ENCODE data around the gene PLXNC1.

Gene PLXNC1

DNA sequence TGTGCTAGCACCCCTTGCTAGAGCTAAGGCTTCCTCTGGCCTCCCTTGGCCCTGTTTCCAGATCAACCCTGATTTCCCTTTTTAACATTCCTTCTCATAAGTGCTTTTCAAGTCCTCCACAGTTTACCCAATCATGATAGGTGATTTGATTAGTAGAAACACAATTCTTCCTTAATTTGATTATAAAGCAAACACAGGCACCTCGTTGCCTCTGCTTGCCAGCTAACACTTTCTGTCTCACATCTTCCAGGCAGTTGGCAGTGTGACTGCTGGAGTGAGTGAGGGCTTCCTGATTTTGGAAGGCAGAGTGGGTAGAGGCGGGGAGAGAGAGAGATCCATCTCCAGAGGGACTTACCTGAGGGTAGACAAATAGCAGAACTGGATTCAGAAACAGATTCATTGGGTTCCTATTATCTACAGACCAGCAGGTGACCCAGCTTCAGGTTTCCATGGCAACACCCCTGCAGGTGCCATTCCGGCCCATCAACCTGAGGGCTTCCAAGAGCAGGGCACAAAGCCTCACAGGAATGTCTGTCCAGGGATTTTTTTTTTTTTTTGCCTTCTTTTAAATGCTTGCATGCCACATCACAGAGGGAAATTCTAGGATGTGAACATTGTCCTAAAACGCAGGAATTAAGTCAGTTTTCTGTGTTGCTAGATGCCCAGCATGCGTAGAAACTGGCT, 77.7 kb downstream of the PLXNC1 start:
- Histone ChIP-seq H3K27ac (ENCODE audit: insufficient read depth, low read length, poor library complexity, severe bottlenecking) (no peak overlapping the region), H3K9me3 (ENCODE audit: control insufficient read depth, low read length) (no peaks in the 10 kb centered on the region), H3K27me3 (replicated peaks; ENCODE audit: control insufficient read depth, insufficient read depth, low read length, poor library complexity, severe bottlenecking) (no peaks in the 10 kb centered on the region), H3K4me1 (ENCODE audit: control insufficient read depth, insufficient read depth, low read length, poor library complexity, severe bottlenecking) (peaks cover 9% of the 10 kb centered on the region), H3K36me3 (ENCODE audit: control insufficient read depth, insufficient read depth, low read length) (peaks cover 25% of the 10 kb centered on the region), H3K4me3 (ENCODE audit: insufficient read depth, low read depth, low read length, poor library complexity, severe bottlenecking) (no peak overlapping the region)
- DNase-seq, result no peak

DNA sequence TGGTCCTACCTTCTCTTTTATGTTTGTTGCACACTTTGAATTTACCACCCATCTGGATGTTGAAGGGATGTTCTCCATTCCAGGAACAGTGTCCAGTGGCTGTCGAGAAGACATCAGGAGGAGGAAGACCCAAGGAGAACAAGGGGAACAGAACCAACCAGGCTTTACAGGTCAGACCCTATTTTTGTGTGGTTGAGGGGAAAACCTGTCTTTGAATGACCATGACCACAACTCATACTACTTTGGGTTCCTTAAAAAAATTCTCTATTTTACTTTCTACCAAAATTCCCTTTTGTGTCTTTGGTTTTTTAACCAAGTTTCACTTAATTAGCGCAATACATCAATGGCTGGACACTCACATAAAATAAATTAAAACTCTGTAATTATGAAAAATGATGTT, 78.7 kb downstream of the PLXNC1 start:
- Histone ChIP-seq H3K4me3 (ENCODE audit: insufficient read depth, low read depth, low read length, poor library complexity, severe bottlenecking) (no peak overlapping the region), H3K27me3 (replicated peaks; ENCODE audit: control insufficient read depth, insufficient read depth, low read length, poor library complexity, severe bottlenecking) (no peaks in the 10 kb centered on the region), H3K9me3 (ENCODE audit: control insufficient read depth, low read length) (no peaks in the 10 kb centered on the region), H3K36me3 (ENCODE audit: control insufficient read depth, insufficient read depth, low read length) (peaks cover 25% of the 10 kb centered on the region), H3K27ac (ENCODE audit: insufficient read depth, low read length, poor library complexity, severe bottlenecking) (no peak overlapping the region), H3K4me1 (ENCODE audit: control insufficient read depth, insufficient read depth, low read length, poor library complexity, severe bottlenecking) (peaks cover 9% of the 10 kb centered on the region)
- DNase-seq, result no peak

- H3K27ac ChIP-seq (ENCODE audit: insufficient read depth, low read length, poor library complexity, severe bottlenecking), result no peak overlapping the region
- H3K36me3 ChIP-seq (ENCODE audit: control insufficient read depth, insufficient read depth, low read length), result peaks cover 22% of the 10 kb centered on the region
- H3K4me3 ChIP-seq (ENCODE audit: insufficient read depth, low read depth, low read length, poor library complexity, severe bottlenecking), result no peak overlapping the region
- no peaks in the 10 kb centered on the region for H3K27me3 ChIP-seq (replicated peaks; ENCODE audit: control insufficient read depth, insufficient read depth, low read length, poor library complexity, severe bottlenecking)
- no peak for DNase-seq
- no peaks in the 10 kb centered on the region for H3K9me3 ChIP-seq (ENCODE audit: control insufficient read depth, low read length)
- peaks cover 9% of the 10 kb centered on the region for H3K4me1 ChIP-seq (ENCODE audit: control insufficient read depth, insufficient read depth, low read length, poor library complexity, severe bottlenecking)
Measured at GRCh38 chr12:94228488-94228907, 80.1 kb downstream of the PLXNC1 start.

- Histone ChIP-seq H3K27ac (ENCODE audit: insufficient read depth, low read length, poor library complexity, severe bottlenecking) (no peak overlapping the region), H3K27me3 (replicated peaks; ENCODE audit: control insufficient read depth, insufficient read depth, low read length, poor library complexity, severe bottlenecking) (no peaks in the 10 kb centered on the region), H3K36me3 (ENCODE audit: control insufficient read depth, insufficient read depth, low read length) (peaks cover 11% of the 10 kb centered on the region), H3K9me3 (ENCODE audit: control insufficient read depth, low read length) (no peaks in the 10 kb centered on the region), H3K4me3 (ENCODE audit: insufficient read depth, low read depth, low read length, poor library complexity, severe bottlenecking) (no peak overlapping the region), H3K4me1 (ENCODE audit: control insufficient read depth, insufficient read depth, low read length, poor library complexity, severe bottlenecking) (peaks cover 9% of the 10 kb centered on the region)
- no peak for DNase-seq
Measured at GRCh38 chr12:94229902-94230301, 81.5 kb downstream of the PLXNC1 start.

GRCh38 chr12:94230357-94230905, 82.1 kb downstream of the PLXNC1 start:
- no peak for DNase-seq

DNA sequence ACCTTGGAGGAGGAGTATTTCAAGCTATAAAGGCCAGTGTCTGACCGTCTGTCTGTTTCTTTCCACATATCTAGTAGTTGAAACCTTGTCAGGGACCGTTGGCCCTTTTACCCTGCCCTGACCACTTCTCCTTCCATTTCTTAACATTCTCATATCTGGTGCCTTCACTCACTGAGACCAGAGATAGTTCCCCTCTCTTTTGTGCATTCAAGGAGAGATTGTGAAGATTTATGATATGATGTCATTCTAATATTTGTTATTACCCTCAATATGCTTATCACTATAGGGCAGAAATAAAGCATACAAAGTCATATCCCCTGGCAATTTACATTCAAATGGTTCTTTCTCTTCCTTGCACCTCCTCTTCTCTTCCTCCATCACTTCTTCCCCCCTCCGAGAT, 83.3 kb downstream of the PLXNC1 start:
- H3K27ac ChIP-seq (ENCODE audit: insufficient read depth, low read length, poor library complexity, severe bottlenecking), result no peak overlapping the region
- no peaks in the 10 kb centered on the region for H3K9me3 ChIP-seq (ENCODE audit: control insufficient read depth, low read length)
- H3K4me1 ChIP-seq (ENCODE audit: control insufficient read depth, insufficient read depth, low read length, poor library complexity, severe bottlenecking), result peaks cover 9% of the 10 kb centered on the region
- H3K36me3 ChIP-seq (ENCODE audit: control insufficient read depth, insufficient read depth, low read length), result no peaks in the 10 kb centered on the region
- H3K4me3 ChIP-seq (ENCODE audit: insufficient read depth, low read depth, low read length, poor library complexity, severe bottlenecking), result no peak overlapping the region
- no peaks in the 10 kb centered on the region for H3K27me3 ChIP-seq (replicated peaks; ENCODE audit: control insufficient read depth, insufficient read depth, low read length, poor library complexity, severe bottlenecking)
- no peak for DNase-seq

More at GRCh38 chr12:94230357-94230905, 82.1 kb downstream of the PLXNC1 start:
- Histone ChIP-seq H3K9me3 (ENCODE audit: control insufficient read depth, low read length) (no peaks in the 10 kb centered on the region), H3K27ac (ENCODE audit: insufficient read depth, low read length, poor library complexity, severe bottlenecking) (no peak overlapping the region), H3K27me3 (replicated peaks; ENCODE audit: control insufficient read depth, insufficient read depth, low read length, poor library complexity, severe bottlenecking) (no peaks in the 10 kb centered on the region), H3K4me3 (ENCODE audit: insufficient read depth, low read depth, low read length, poor library complexity, severe bottlenecking) (no peak overlapping the region), H3K36me3 (ENCODE audit: control insufficient read depth, insufficient read depth, low read length) (peaks cover 9% of the 10 kb centered on the region), H3K4me1 (ENCODE audit: control insufficient read depth, insufficient read depth, low read length, poor library complexity, severe bottlenecking) (peaks cover 9% of the 10 kb centered on the region)

DNA sequence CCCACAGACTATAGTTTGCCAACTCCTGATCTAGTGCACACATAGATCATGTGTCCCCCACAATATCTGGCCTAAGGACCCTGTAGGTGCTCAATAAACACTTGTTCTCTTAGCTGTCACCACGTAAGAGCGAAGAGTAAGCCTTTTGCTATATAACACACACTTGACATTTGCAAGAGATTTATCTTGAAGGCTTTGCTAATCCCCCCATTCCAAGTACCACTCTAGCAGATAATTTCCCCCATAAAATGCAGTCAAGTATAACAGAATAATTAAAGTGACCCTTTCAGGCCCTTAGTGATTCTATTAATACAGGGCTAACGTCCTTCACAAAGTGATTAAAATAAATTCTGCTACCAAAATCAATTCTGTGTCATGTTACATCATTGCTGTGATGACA, 87.5 kb downstream of the PLXNC1 start:
- Histone ChIP-seq H3K27me3 (replicated peaks; ENCODE audit: control insufficient read depth, insufficient read depth, low read length, poor library complexity, severe bottlenecking) (no peaks in the 10 kb centered on the region), H3K36me3 (ENCODE audit: control insufficient read depth, insufficient read depth, low read length) (peaks cover 5% of the 10 kb centered on the region), H3K27ac (ENCODE audit: insufficient read depth, low read length, poor library complexity, severe bottlenecking) (no peak overlapping the region), H3K4me3 (ENCODE audit: insufficient read depth, low read depth, low read length, poor library complexity, severe bottlenecking) (no peak overlapping the region), H3K9me3 (ENCODE audit: control insufficient read depth, low read length) (no peaks in the 10 kb centered on the region), H3K4me1 (ENCODE audit: control insufficient read depth, insufficient read depth, low read length, poor library complexity, severe bottlenecking) (no peaks in the 10 kb centered on the region)
- DNase-seq, result no peak

GRCh38 chr12:94239332-94239993, 91.1 kb downstream of the PLXNC1 start:
- DNase-seq, result no peak
- no peak overlapping the region for H3K4me3 ChIP-seq (ENCODE audit: insufficient read depth, low read depth, low read length, poor library complexity, severe bottlenecking)
- H3K9me3 ChIP-seq (ENCODE audit: control insufficient read depth, low read length), result no peaks in the 10 kb centered on the region
- peaks cover 2% of the 10 kb centered on the region for H3K4me1 ChIP-seq (ENCODE audit: control insufficient read depth, insufficient read depth, low read length, poor library complexity, severe bottlenecking)
- peaks cover 5% of the 10 kb centered on the region for H3K36me3 ChIP-seq (ENCODE audit: control insufficient read depth, insufficient read depth, low read length)
- H3K27me3 ChIP-seq (replicated peaks; ENCODE audit: control insufficient read depth, insufficient read depth, low read length, poor library complexity, severe bottlenecking), result no peaks in the 10 kb centered on the region
- no peak overlapping the region for H3K27ac ChIP-seq (ENCODE audit: insufficient read depth, low read length, poor library complexity, severe bottlenecking)

GRCh38 chr12:94240171-94240570, 91.8 kb downstream of the PLXNC1 start:
- H3K4me3 ChIP-seq (ENCODE audit: insufficient read depth, low read depth, low read length, poor library complexity, severe bottlenecking), result no peak overlapping the region
- H3K27ac ChIP-seq (ENCODE audit: insufficient read depth, low read length, poor library complexity, severe bottlenecking), result no peak overlapping the region
- DNase-seq, result no peak
- peaks cover 7% of the 10 kb centered on the region for H3K4me1 ChIP-seq (ENCODE audit: control insufficient read depth, insufficient read depth, low read length, poor library complexity, severe bottlenecking)
- H3K27me3 ChIP-seq (replicated peaks; ENCODE audit: control insufficient read depth, insufficient read depth, low read length, poor library complexity, severe bottlenecking), result no peaks in the 10 kb centered on the region
- peaks cover 5% of the 10 kb centered on the region for H3K36me3 ChIP-seq (ENCODE audit: control insufficient read depth, insufficient read depth, low read length)
- no peaks in the 10 kb centered on the region for H3K9me3 ChIP-seq (ENCODE audit: control insufficient read depth, low read length)

GRCh38 chr12:94242901-94243300, 94.5 kb downstream of the PLXNC1 start:
- H3K4me1 ChIP-seq (ENCODE audit: control insufficient read depth, insufficient read depth, low read length, poor library complexity, severe bottlenecking), result peaks cover 7% of the 10 kb centered on the region
- no peak for DNase-seq

More at GRCh38 chr12:94242901-94243300, 94.5 kb downstream of the PLXNC1 start:
- H3K27me3 ChIP-seq (replicated peaks; ENCODE audit: control insufficient read depth, insufficient read depth, low read length, poor library complexity, severe bottlenecking), result no peaks in the 10 kb centered on the region
- no peak overlapping the region for H3K4me3 ChIP-seq (ENCODE audit: insufficient read depth, low read depth, low read length, poor library complexity, severe bottlenecking)
- H3K27ac ChIP-seq (ENCODE audit: insufficient read depth, low read length, poor library complexity, severe bottlenecking), result no peak overlapping the region
- peaks cover 5% of the 10 kb centered on the region for H3K36me3 ChIP-seq (ENCODE audit: control insufficient read depth, insufficient read depth, low read length)
- H3K9me3 ChIP-seq (ENCODE audit: control insufficient read depth, low read length), result no peaks in the 10 kb centered on the region
